ENCODE results near the gene TXK.

Gene TXK

GRCh38 chr4:48069026-48069425 lies 65.0 kb downstream of the TXK start:
- TF ChIP-seq MYNN (tag by site-specific recombination; IDR thresholded peaks at IDR 0.05; ENCODE audit: borderline replicate concordance), result no peak
- TF ChIP-seq ZNF214 (tag by site-specific recombination; IDR thresholded peaks at IDR 0.05; ENCODE audit: borderline replicate concordance), result no peak
- no peak for TF ChIP-seq ZNF518A (tag by site-specific recombination; conservative IDR thresholded peaks at IDR 0.05; ENCODE audit: low read depth)
- TF ChIP-seq ZNF112 (tag by site-specific recombination; IDR thresholded peaks at IDR 0.05), result no peak
- TF ChIP-seq ZNF223 (tag by site-specific recombination; IDR thresholded peaks at IDR 0.05), result no peak
- TF ChIP-seq, protein P1, sequence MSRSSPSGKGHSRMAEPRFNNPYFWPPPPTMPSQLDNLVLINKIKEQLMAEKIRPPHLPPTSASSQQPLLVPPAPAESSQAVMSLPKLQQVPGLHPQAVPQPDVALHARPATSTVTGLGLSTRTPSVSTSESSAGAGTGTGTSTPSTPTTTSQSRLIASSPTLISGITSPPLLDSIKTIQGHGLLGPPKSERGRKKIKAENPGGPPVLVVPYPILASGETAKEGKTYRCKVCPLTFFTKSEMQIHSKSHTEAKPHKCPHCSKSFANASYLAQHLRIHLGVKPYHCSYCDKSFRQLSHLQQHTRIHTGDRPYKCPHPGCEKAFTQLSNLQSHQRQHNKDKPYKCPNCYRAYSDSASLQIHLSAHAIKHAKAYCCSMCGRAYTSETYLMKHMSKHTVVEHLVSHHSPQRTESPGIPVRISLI (tag by site-specific recombination; IDR thresholded peaks at IDR 0.05), result no peak
- TF ChIP-seq ZNF596 (tag by site-specific recombination; IDR thresholded peaks at IDR 0.05), result no peak
- TF ChIP-seq, protein P2, sequence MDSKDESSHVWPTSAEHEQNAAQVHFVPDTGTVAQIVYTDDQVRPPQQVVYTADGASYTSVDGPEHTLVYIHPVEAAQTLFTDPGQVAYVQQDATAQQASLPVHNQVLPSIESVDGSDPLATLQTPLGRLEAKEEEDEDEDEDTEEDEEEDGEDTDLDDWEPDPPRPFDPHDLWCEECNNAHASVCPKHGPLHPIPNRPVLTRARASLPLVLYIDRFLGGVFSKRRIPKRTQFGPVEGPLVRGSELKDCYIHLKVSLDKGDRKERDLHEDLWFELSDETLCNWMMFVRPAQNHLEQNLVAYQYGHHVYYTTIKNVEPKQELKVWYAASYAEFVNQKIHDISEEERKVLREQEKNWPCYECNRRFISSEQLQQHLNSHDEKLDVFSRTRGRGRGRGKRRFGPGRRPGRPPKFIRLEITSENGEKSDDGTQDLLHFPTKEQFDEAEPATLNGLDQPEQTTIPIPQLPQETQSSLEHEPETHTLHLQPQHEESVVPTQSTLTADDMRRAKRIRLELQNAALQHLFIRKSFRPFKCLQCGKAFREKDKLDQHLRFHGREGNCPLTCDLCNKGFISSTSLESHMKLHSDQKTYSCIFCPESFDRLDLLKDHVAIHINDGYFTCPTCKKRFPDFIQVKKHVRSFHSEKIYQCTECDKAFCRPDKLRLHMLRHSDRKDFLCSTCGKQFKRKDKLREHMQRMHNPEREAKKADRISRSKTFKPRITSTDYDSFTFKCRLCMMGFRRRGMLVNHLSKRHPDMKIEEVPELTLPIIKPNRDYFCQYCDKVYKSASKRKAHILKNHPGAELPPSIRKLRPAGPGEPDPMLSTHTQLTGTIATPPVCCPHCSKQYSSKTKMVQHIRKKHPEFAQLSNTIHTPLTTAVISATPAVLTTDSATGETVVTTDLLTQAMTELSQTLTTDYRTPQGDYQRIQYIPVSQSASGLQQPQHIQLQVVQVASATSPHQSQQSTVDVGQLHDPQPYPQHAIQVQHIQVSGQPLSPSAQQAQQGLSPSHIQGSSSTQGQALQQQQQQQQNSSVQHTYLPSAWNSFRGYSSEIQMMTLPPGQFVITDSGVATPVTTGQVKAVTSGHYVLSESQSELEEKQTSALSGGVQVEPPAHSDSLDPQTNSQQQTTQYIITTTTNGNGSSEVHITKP (tag by site-specific recombination; IDR thresholded peaks at IDR 0.05), result no peak
- TF ChIP-seq ZFHX2 (tag by site-specific recombination; conservative IDR thresholded peaks at IDR 0.05), result no peak
- no peak for TF ChIP-seq GLI2 (tag by site-specific recombination; IDR thresholded peaks at IDR 0.05; ENCODE audit: borderline replicate concordance, low read depth)
- TF ChIP-seq ZNF600 (tag by site-specific recombination; IDR thresholded peaks at IDR 0.05), result no peak
- TF ChIP-seq ZNF175 (tag by site-specific recombination; IDR thresholded peaks at IDR 0.05), result no peak
- TF ChIP-seq ZNF701 (tag by site-specific recombination; IDR thresholded peaks at IDR 0.05), result no peak
- TF ChIP-seq ZFP3 (tag by site-specific recombination; IDR thresholded peaks at IDR 0.05; ENCODE audit: low read depth), result no peak
- no peak for TF ChIP-seq GLI4 (tag by site-specific recombination; IDR thresholded peaks at IDR 0.05)
- TF ChIP-seq ZNF391 (tag by site-specific recombination; IDR thresholded peaks at IDR 0.05; ENCODE audit: borderline replicate concordance, low read depth), result no peak
- no peak for TF ChIP-seq ZNF37A (tag by site-specific recombination; IDR thresholded peaks at IDR 0.05)
- no peak for TF ChIP-seq ZNF555 (tag by site-specific recombination; conservative IDR thresholded peaks at IDR 0.05)
- TF ChIP-seq, protein P3, sequence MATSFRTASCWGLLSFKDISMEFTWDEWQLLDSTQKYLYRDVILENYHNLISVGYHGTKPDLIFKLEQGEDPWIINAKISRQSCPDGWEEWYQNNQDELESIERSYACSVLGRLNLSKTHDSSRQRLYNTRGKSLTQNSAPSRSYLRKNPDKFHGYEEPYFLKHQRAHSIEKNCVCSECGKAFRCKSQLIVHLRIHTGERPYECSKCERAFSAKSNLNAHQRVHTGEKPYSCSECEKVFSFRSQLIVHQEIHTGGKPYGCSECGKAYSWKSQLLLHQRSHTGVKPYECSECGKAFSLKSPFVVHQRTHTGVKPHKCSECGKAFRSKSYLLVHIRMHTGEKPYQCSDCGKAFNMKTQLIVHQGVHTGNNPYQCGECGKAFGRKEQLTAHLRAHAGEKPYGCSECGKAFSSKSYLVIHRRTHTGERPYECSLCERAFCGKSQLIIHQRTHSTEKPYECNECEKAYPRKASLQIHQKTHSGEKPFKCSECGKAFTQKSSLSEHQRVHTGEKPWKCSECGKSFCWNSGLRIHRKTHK (tag by site-specific recombination; IDR thresholded peaks at IDR 0.05), result no peak
- no peaks in the 10 kb centered on the region for H3K9me3 ChIP-seq (ENCODE audit: control insufficient read depth, insufficient read depth, low read depth, low read length)
- ChIA-PET POLR2A (no interaction called here), CTCF (interaction anchor here (0.5 to 1.0 kb wide), 2 partner anchors 9 to 34 kb away, joined by 3 to 4 read pairs; no protein-coding TSS in a partner anchor)
- H3K27ac ChIP-seq (ENCODE audit: extremely low read depth, low read depth, low read length), result no peak overlapping the region
- no peaks in the 10 kb centered on the region for H3K36me3 ChIP-seq (ENCODE audit: control insufficient read depth in 2 of 2, insufficient read depth in 1 of 2, low read length in 2 of 2)
- H3K4me1 ChIP-seq (ENCODE audit: control insufficient read depth, insufficient read depth, low read length), result no peaks in the 10 kb centered on the region
- no peak overlapping the region for H3K4me3 ChIP-seq (ENCODE audit: low read depth, low read length)

Data from HEK293 (cell line).